AG04449 (cell line): Measurements from ENCODE around the gene AGAP5.
A peak's percentile ranks its signal among the peaks of the same experiment; 100 is the strongest.
"Not testable (repeated sequence)": the region's sequence is repeated elsewhere in the genome, so short reads cannot be mapped to it uniquely, and the experiment has no call there.

Experiments
- CTCF ChIA-PET: fragments of 350-600 bp; formaldehyde crosslinking; extraction: SDS; loops from one replicate; lab custom pipeline; 2021; ENCODE audit warnings: antibody characterized with exemption; lab: Yijun Ruan, JAX
- POLR2A ChIA-PET: fragments of 400-600, 350-600 bp; formaldehyde crosslinking; extraction: SDS; loops from one replicate; lab custom pipeline; 2020; ENCODE audit warnings: antibody characterized with exemption, inconsistent platforms; lab: Yijun Ruan, JAX
- DNase-seq: peaks from one replicate; pipeline ENCODE4 v3.0.0-alpha.2; 2010; ENCODE audit warnings: low read depth, low spot score
- H3K4me3 ChIP-seq: 2 replicates; pipeline ENCODE4 v1.5.1; 2011; ENCODE audit warnings: low read depth, mild to moderate bottlenecking, control low read depth, low read length
- TF ChIP-seq, protein P1 (sequence below): IDR thresholded peaks from one replicate; pipeline ENCODE4 v1.5.1; 2011; ENCODE audit warnings: mild to moderate bottlenecking, moderate library complexity, low read length, control low read depth, inconsistent platforms; ENCODE audit not compliant: insufficient read depth; ENCODE audit errors: missing control alignments

Gene AGAP5

DNA sequence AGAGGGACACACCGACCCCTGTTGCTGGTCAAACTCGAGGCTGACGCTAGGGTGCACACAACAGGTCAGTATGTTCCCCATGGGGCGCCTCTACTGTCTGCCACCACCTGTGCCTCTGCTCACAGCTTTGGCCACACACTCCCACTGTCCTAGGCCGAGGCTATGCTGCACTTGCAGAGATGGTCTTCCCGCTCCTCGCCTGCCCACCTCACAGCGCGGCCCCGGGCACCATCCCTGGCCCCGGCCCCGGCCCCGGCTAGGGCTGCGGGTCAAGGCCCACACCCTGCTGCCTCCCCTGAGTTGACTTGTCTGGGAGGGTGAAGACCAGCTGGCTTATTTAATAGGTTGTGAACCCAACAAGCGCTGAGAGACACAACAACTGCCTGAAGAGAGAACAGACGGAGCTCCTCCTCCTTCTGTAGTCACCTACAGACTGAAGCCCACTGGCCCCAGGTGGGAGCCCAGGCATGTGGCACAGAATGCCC lies at the start of gene AGAP5:
AGAP5 (minus strand) TSS at position 435 of the 485 bp plus-strand sequence; CDS start at position 81, 354 bp downstream.
- CTCF ChIA-PET, H3K4me3 ChIP-seq, POLR2A ChIA-PET, DNase-seq: not testable (repeated sequence)

DNA sequence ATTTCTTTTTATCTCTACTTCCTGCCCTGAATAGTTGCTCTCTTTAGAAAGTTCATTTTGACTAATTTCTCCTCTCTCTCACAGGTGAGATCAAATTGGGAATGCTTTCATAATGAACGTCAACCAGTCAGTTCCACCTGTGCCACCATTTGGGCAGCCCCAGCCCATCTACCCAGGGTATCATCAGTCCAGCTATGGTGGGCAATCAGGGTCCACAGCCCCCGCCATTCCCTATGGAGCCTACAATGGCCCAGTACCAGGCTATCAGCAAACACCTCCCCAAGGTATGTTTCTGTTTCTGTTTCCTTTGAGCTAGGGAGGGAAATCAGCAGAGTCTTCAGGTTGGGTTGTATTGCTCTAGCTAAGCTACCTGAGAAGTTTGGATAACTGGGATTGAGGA lies 48.8 kb upstream of the AGAP5 start:
- ChIA-PET POLR2A (interaction anchor here (0.9 to 1.3 kb wide), 2 partner anchors 16 to 25 kb away, joined by 3 to 4 read pairs; a partner anchor contains a TSS), CTCF (no interaction called here)
- H3K4me3 ChIP-seq: no peak overlapping the region
- TF ChIP-seq, protein P1, sequence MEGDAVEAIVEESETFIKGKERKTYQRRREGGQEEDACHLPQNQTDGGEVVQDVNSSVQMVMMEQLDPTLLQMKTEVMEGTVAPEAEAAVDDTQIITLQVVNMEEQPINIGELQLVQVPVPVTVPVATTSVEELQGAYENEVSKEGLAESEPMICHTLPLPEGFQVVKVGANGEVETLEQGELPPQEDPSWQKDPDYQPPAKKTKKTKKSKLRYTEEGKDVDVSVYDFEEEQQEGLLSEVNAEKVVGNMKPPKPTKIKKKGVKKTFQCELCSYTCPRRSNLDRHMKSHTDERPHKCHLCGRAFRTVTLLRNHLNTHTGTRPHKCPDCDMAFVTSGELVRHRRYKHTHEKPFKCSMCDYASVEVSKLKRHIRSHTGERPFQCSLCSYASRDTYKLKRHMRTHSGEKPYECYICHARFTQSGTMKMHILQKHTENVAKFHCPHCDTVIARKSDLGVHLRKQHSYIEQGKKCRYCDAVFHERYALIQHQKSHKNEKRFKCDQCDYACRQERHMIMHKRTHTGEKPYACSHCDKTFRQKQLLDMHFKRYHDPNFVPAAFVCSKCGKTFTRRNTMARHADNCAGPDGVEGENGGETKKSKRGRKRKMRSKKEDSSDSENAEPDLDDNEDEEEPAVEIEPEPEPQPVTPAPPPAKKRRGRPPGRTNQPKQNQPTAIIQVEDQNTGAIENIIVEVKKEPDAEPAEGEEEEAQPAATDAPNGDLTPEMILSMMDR: no peak
- DNase-seq: no peak

DNA sequence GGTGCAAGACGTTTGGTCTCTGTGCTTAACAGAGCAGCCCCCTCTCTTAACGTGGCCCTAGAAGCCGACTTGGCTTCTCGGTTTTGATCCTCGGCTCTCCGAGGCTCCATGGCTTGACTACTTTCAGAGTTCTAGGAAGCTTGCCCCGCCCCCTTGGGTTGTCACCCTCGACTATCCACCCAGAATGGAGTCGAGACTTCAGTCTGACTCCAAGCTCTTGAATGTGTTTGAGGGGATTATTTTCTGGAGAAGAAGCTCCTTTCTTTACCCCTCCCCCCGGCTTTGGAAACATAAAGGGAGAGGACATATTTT lies 46.7 kb upstream of the AGAP5 start:
- ChIA-PET CTCF (interaction anchor here (0.9 kb wide), 1 partner anchor 104 kb away, joined by 3 read pairs; no protein-coding TSS in a partner anchor), POLR2A (interaction anchor here (0.8 to 3.7 kb wide), 5 partner anchors 11 to 249 kb away, joined by 3 to 28 read pairs (median 4); partner anchors contain the start of genes CHCHD1 and PPP3CB)
- no peak for DNase-seq
- H3K4me3 ChIP-seq: peak overlapping the region; percentile 97
- TF ChIP-seq, protein P1: no peak

DNA sequence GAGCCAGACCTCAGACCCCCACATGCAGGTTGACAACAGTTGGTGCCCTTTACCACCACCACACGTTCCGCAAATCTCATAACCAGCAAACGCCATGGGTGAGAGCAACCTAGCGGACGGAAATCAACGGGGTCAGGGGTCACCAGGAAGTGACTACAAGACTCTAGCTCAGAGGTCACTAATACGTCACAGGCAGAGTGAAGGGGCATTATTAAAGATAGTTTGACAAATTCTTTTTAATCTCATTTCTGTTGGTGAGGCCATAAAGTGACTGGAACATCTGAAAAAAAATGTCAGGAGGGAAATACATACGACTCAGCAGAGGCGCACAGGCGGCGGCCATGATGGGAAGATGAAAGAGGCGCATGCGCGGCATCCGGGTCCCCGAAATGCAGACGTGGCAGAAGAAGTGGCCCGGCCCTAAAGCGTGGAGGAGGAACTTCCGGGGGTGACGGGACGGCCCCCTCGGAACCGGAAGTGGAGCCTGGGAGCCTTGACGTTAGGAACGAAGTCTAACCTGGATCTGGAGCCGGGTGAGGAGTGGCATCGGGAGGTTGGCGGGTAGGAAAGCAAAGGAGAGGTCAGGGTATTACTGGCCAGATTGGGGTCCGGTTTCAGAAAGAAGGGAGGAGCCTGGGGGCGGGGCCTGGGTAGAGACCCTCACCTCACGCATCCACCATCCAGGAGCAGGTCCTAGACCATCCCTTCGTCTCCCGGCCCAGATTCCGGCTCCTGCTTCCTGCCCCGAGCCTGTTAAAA lies 46.2 kb upstream of the AGAP5 start, which contains the start of gene SEC24C:
SEC24C (plus strand) TSS at position 468 of the 759 bp plus-strand sequence. CDS start 2,461 bp downstream, outside the sequence.
- ChIA-PET POLR2A (interaction anchor here (0.8 to 3.7 kb wide), 6 partner anchors 10 to 248 kb away, joined by 3 to 28 read pairs (median 6); partner anchors contain the start of genes CHCHD1 and PPP3CB), CTCF (interaction anchor here (0.9 to 2.1 kb wide), 3 partner anchors 104 to 215 kb away, joined by 3 to 5 read pairs (median 3); no protein-coding TSS in a partner anchor)
- TF ChIP-seq, protein P1: no peak

DNA sequence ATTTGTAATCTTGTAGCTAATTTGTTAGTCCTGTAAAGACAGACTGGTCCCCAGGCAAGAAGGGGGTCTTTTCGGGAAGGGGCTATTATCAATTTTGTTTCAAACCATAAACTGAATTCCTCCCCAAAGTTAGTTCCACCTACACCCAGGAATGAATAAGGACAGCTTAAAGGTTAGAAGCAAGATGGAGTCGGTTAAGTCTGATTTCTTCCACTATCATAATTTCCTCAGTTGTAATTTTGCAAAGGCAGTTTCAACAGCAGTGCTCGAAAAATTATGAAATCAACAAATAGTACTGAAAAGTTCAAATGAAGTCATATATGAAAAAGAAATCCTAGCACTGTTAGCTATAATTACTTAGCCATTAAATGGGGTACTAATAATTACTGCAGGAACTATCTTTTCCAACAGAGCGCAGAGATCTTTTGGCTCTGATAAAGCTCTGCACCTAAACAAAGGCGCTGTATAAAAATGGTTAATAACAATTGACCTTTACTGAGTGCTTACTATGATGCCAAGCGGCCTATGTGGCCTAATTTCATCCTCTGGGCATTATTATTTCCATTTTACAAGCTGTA lies 45.5 kb upstream of the AGAP5 start:
- TF ChIP-seq, protein P1: no peak
- CTCF ChIA-PET: interaction anchor here (0.9 to 2.1 kb wide), 2 partner anchors 136 to 214 kb away, joined by 3 to 5 read pairs; no protein-coding TSS in a partner anchor
- H3K4me3 ChIP-seq: peak overlapping the region; percentile 97
- POLR2A ChIA-PET: interaction anchor here (1.4 to 3.7 kb wide), 2 partner anchors 12 to 28 kb away, joined by 8 to 28 read pairs; a partner anchor contains a TSS
- no peak for DNase-seq

More for the DNA sequence above, 46.2 kb upstream of the AGAP5 start, which contains the start of gene SEC24C:
- peak; percentile 65 for DNase-seq
- peak within 1 kb of the TSS; percentile 97 for H3K4me3 ChIP-seq

DNA sequence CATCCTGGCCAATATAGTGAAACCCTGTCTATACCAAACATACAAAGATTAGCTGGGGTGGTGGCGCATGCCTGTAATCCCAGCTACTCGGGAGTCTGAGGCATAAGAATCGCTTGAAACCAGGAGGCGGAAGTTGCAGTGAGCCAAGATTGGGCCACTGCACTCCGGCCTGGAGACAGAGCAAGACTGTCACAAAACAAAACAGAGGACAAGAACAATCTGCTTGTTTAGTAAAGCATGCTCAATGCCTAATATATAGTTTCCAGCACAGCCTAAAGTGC lies 44.5 kb upstream of the AGAP5 start:
- no peak overlapping the region for H3K4me3 ChIP-seq
- ChIA-PET CTCF (interaction anchor here (1.1 to 2.1 kb wide), 2 partner anchors 11 to 213 kb away, joined by 3 to 5 read pairs; no protein-coding TSS in a partner anchor), POLR2A (interaction anchor here (3.7 kb wide), 1 partner anchor 11 kb away, joined by 28 read pairs; no protein-coding TSS in a partner anchor)
- TF ChIP-seq, protein P1: no peak
- DNase-seq: no peak

DNA sequence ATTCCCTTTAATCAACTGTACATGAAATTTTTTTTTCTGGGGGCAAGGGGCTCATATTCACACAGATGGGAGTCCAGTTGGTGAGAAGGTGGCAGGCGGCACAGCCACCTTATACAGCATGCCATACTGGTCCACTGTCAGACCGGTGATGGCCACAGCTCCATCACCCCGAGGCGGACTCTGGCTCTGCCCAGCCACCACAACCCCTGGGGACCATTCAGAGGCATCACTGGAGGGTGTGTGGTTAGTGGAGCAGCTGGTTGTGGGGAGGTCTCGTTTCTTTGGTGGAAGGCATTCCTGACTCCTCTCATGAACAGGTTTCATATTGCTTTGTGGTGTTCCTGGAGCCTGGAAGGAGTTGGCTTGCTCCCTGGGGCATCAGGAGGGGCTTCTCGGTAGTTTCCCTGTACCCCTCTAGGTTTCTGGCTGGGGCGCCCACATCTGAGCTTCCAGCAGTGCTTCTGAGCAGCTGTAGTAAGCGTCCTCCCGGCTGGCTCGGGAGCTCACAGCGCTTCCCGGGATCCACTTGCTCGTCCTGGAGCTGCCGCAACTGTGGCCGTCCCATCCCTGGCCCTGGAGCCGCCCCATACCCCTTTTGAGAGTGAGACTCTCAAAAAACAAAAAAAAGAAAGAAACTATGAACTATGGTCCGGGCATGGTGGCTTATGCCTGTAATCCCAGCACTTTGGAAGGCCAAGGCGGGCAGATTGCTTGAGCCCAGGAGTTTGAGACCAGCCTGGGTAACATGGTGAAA lies 42.8 kb upstream of the AGAP5 start:
- DNase-seq, CTCF ChIA-PET, POLR2A ChIA-PET, H3K4me3 ChIP-seq: not testable (repeated sequence)
